ENCODE data around the gene RASL10A. TPM values are rescaled to one million over a fixed set of nuclear protein-coding genes. Genes with fewer than 3 reads are reported as not detected.

Gene RASL10A
- total and polyA plus RNA-seq, 2 experiments from 2014 or later = 0.33 to 6.3 TPM

GRCh38 chr22:29298641-29299040, 16.9 kb downstream of the RASL10A start:
- WGBS (ENCODE audit: low lambda C conversion rate, missing lambda C conversion rate) = 94% methylated on average over 8 of the region's 8 CpGs
- H4K20me1 ChIP-seq (ENCODE audit: insufficient read depth, poor library complexity, severe bottlenecking) = peaks cover 31% of the 10 kb centered on the region
- H3K9me2 ChIP-seq (replicated peaks; ENCODE audit: insufficient read depth) = no peaks in the 10 kb centered on the region
- no peaks in the 10 kb centered on the region for H3K4me1 ChIP-seq (ENCODE audit: insufficient read depth)
- DNase-seq (ENCODE audit: low spot score) = no peak
- no peak overlapping the region for H2AFZ ChIP-seq
- H3K27me3 ChIP-seq = no peaks in the 10 kb centered on the region
- no peak overlapping the region for H3K4me3 ChIP-seq
- no peaks in the 10 kb centered on the region for H3K9me3 ChIP-seq (ENCODE audit: low read depth)
- H3K4me2 ChIP-seq = no peak overlapping the region
- H3K79me2 ChIP-seq = peaks cover 13% of the 10 kb centered on the region
- no peak overlapping the region for H3K27ac ChIP-seq
- no peak for TF ChIP-seq EZH2phosphoT487 (IDR thresholded peaks at IDR 0.05; ENCODE audit: low read depth, severe bottlenecking, unreplicated experiment)
- TF ChIP-seq CTCF (IDR thresholded peaks at IDR 0.05; ENCODE audit: poor library complexity) = no peak
- no peak for TF ChIP-seq EZH2 (IDR thresholded peaks at IDR 0.05; ENCODE audit: borderline replicate concordance)
- H3K36me3 ChIP-seq (replicated peaks; ENCODE audit: insufficient read depth, low read depth) = peaks cover 24% of the 10 kb centered on the region

GRCh38 chr22:29292379-29292778, 23.1 kb downstream of the RASL10A start:
- TF ChIP-seq CTCF (IDR thresholded peaks at IDR 0.05; ENCODE audit: poor library complexity) = no peak
- TF ChIP-seq EZH2 (IDR thresholded peaks at IDR 0.05; ENCODE audit: borderline replicate concordance) = no peak
- TF ChIP-seq EZH2phosphoT487 (IDR thresholded peaks at IDR 0.05; ENCODE audit: low read depth, severe bottlenecking, unreplicated experiment) = no peak
- peaks cover 64% of the 10 kb centered on the region for H3K79me2 ChIP-seq
- H3K36me3 ChIP-seq (replicated peaks; ENCODE audit: insufficient read depth, low read depth) = peaks cover 31% of the 10 kb centered on the region

GRCh38 chr22:29291215-29291614, 24.3 kb downstream of the RASL10A start:
- Histone ChIP-seq H2AFZ (no peak overlapping the region), H3K27me3 (no peaks in the 10 kb centered on the region), H3K4me2 (no peak overlapping the region), H3K9me3 (ENCODE audit: low read depth) (no peaks in the 10 kb centered on the region), H3K79me2 (peaks cover 73% of the 10 kb centered on the region), H3K4me1 (ENCODE audit: insufficient read depth) (no peaks in the 10 kb centered on the region), H3K36me3 (replicated peaks; ENCODE audit: insufficient read depth, low read depth) (peaks cover 20% of the 10 kb centered on the region), H4K20me1 (ENCODE audit: insufficient read depth, poor library complexity, severe bottlenecking) (peaks cover 88% of the 10 kb centered on the region), H3K27ac (no peak overlapping the region), H3K9me2 (replicated peaks; ENCODE audit: insufficient read depth) (no peaks in the 10 kb centered on the region), H3K4me3 (no peak overlapping the region)
- no peak for TF ChIP-seq EZH2 (IDR thresholded peaks at IDR 0.05; ENCODE audit: borderline replicate concordance)
- no peak for TF ChIP-seq EZH2phosphoT487 (IDR thresholded peaks at IDR 0.05; ENCODE audit: low read depth, severe bottlenecking, unreplicated experiment)
- no peak for TF ChIP-seq CTCF (IDR thresholded peaks at IDR 0.05; ENCODE audit: poor library complexity)
- no peak for DNase-seq (ENCODE audit: low spot score)
- 86% methylated on average over 7 of the region's 7 CpGs for WGBS (ENCODE audit: low lambda C conversion rate, missing lambda C conversion rate)

More at GRCh38 chr22:29292379-29292778, 23.1 kb downstream of the RASL10A start:
- Histone ChIP-seq H3K4me2 (no peak overlapping the region), H2AFZ (no peak overlapping the region), H3K9me2 (replicated peaks; ENCODE audit: insufficient read depth) (no peaks in the 10 kb centered on the region), H4K20me1 (ENCODE audit: insufficient read depth, poor library complexity, severe bottlenecking) (peaks cover 81% of the 10 kb centered on the region), H3K4me1 (ENCODE audit: insufficient read depth) (no peaks in the 10 kb centered on the region), H3K9me3 (ENCODE audit: low read depth) (no peaks in the 10 kb centered on the region), H3K27me3 (no peaks in the 10 kb centered on the region), H3K4me3 (no peak overlapping the region), H3K27ac (no peak overlapping the region)
- DNase-seq (ENCODE audit: low spot score) = no peak

GRCh38 chr22:29290061-29290460, 25.4 kb downstream of the RASL10A start:
- no peaks in the 10 kb centered on the region for H3K27me3 ChIP-seq
- no peak overlapping the region for H3K4me3 ChIP-seq
- peaks cover 81% of the 10 kb centered on the region for H3K79me2 ChIP-seq
- H3K9me3 ChIP-seq (ENCODE audit: low read depth) = no peaks in the 10 kb centered on the region
- WGBS (ENCODE audit: low lambda C conversion rate, missing lambda C conversion rate) = 84% methylated on average over 5 of the region's 5 CpGs
- H3K36me3 ChIP-seq (replicated peaks; ENCODE audit: insufficient read depth, low read depth) = peaks cover 17% of the 10 kb centered on the region
- no peak for DNase-seq (ENCODE audit: low spot score)
- TF ChIP-seq EZH2phosphoT487 (IDR thresholded peaks at IDR 0.05; ENCODE audit: low read depth, severe bottlenecking, unreplicated experiment) (no peak), EZH2 (IDR thresholded peaks at IDR 0.05; ENCODE audit: borderline replicate concordance) (no peak), CTCF (IDR thresholded peaks at IDR 0.05; ENCODE audit: poor library complexity) (no peak)
- peaks cover 92% of the 10 kb centered on the region for H4K20me1 ChIP-seq (ENCODE audit: insufficient read depth, poor library complexity, severe bottlenecking)
- H3K9me2 ChIP-seq (replicated peaks; ENCODE audit: insufficient read depth) = no peaks in the 10 kb centered on the region
- no peak overlapping the region for H2AFZ ChIP-seq
- no peak overlapping the region for H3K4me2 ChIP-seq
- no peaks in the 10 kb centered on the region for H3K4me1 ChIP-seq (ENCODE audit: insufficient read depth)
- H3K27ac ChIP-seq = no peak overlapping the region

Measured in hepatocyte (in vitro differentiated cells).